Eye (tissue), 1 donor: Measurements from ENCODE around the gene ADCY1.
A peak's percentile ranks its signal among the peaks of the same experiment; 100 is the strongest.

Experiments
- DNase-seq: peaks from one replicate; pipeline ENCODE4 v3.0.0-alpha.2; 2015

Gene ADCY1

GRCh38 chr7:45578022-45578421 lies 3.9 kb downstream of the ADCY1 start:
- no peak for DNase-seq

GRCh38 chr7:45578467-45578866 lies 4.3 kb downstream of the ADCY1 start:
- no peak for DNase-seq

GRCh38 chr7:45579391-45579801 lies 5.2 kb downstream of the ADCY1 start:
- DNase-seq, result peak; percentile 87

GRCh38 chr7:45580053-45580872 lies 6.1 kb downstream of the ADCY1 start:
- DNase-seq, result no peak

- no peak for DNase-seq
These were observed 7.2 kb downstream of the ADCY1 start for GRCh38 chr7:45581271-45581780.

GRCh38 chr7:45582136-45582749 lies 8.1 kb downstream of the ADCY1 start:
- DNase-seq, result no peak

- DNase-seq, result no peak
These were observed 8.7 kb downstream of the ADCY1 start for GRCh38 chr7:45582868-45583277.

GRCh38 chr7:45583296-45583695 lies 9.1 kb downstream of the ADCY1 start:
- DNase-seq, result no peak

- DNase-seq, result no peak
These were observed 10.4 kb downstream of the ADCY1 start for GRCh38 chr7:45584261-45585210.

GRCh38 chr7:45585628-45586027 lies 11.5 kb downstream of the ADCY1 start:
- no peak for DNase-seq

- no peak for DNase-seq
These were observed 12.7 kb downstream of the ADCY1 start for GRCh38 chr7:45586542-45587520.

GRCh38 chr7:45588466-45588865 lies 14.3 kb downstream of the ADCY1 start:
- no peak for DNase-seq

GRCh38 chr7:45589061-45589460 lies 14.9 kb downstream of the ADCY1 start:
- DNase-seq, result no peak

GRCh38 chr7:45589915-45590678 lies 15.9 kb downstream of the ADCY1 start:
- DNase-seq, result no peak

GRCh38 chr7:45590679-45591057 lies 16.5 kb downstream of the ADCY1 start:
- no peak for DNase-seq

- DNase-seq, result no peak
These were observed 17.1 kb downstream of the ADCY1 start for GRCh38 chr7:45591101-45591906.

- DNase-seq, result no peak
These were observed 18.2 kb downstream of the ADCY1 start for GRCh38 chr7:45592230-45592991.

- no peak for DNase-seq
These were observed 19.0 kb downstream of the ADCY1 start for GRCh38 chr7:45593121-45593541.

- no peak for DNase-seq
These were observed 19.7 kb downstream of the ADCY1 start for GRCh38 chr7:45593877-45594276.
